H9 (cell line): ENCODE data around the gene MGAT4A. TPM values are rescaled to one million over a fixed set of nuclear protein-coding genes. Genes with fewer than 3 reads are reported as not detected.

ENCODE experiments used
- DNase-seq: peaks from one replicate; pipeline ENCODE4 v3.0.0-alpha.2; 2017
- H2AFZ ChIP-seq: one replicate; pipeline ENCODE4 v1.6.1; 2013; ENCODE audit warnings: mild to moderate bottlenecking, low read length, control low read depth, moderate library complexity
- H2AK5ac ChIP-seq: 2 replicates; pipeline ENCODE4 v1.6.1; 2013; ENCODE audit warnings: low read length, control low read depth, mixed read lengths; ENCODE audit not compliant: insufficient read length
- H2BK120ac ChIP-seq: one replicate; pipeline ENCODE4 v1.6.1; 2013; ENCODE audit warnings: low read depth, mild to moderate bottlenecking, low read length, control low read depth, inconsistent platforms; ENCODE audit not compliant: poor library complexity, severe bottlenecking
- H2BK12ac ChIP-seq: 2 replicates; pipeline ENCODE4 v1.6.1; 2013; ENCODE audit warnings: low read length, control low read depth, mixed read lengths, low read depth; ENCODE audit not compliant: insufficient read length
- H2BK15ac ChIP-seq: 2 replicates; pipeline ENCODE4 v1.6.1; 2013; ENCODE audit warnings: low read depth, low read length, control low read depth
- H2BK20ac ChIP-seq: one replicate; pipeline ENCODE4 v1.6.1; 2013; ENCODE audit warnings: low read depth, mild to moderate bottlenecking, low read length, control low read depth, inconsistent platforms; ENCODE audit not compliant: poor library complexity, severe bottlenecking
- H2BK5ac ChIP-seq: 2 replicates; pipeline ENCODE4 v1.6.1; 2013; ENCODE audit warnings: low read length, control low read depth, mixed read lengths; ENCODE audit not compliant: insufficient read length
- H3K14ac ChIP-seq: 2 replicates; pipeline ENCODE4 v1.6.1; 2013; ENCODE audit warnings: low read length, control low read depth; ENCODE audit not compliant: insufficient read depth
- H3K18ac ChIP-seq: 2 replicates; pipeline ENCODE4 v1.6.1; 2013; ENCODE audit warnings: low read depth, mild to moderate bottlenecking, mixed read lengths, low read length, control low read depth; ENCODE audit not compliant: insufficient read length
- H3K23ac ChIP-seq: 2 replicates; pipeline ENCODE4 v1.6.1; 2013; ENCODE audit warnings: low read length, control low read depth, mixed read lengths, low read depth; ENCODE audit not compliant: insufficient read length
- H3K23me2 ChIP-seq: 2 replicates; pipeline ENCODE4 v1.6.1; 2013; ENCODE audit warnings: low read depth, mild to moderate bottlenecking, mixed read lengths, low read length, control low read depth; ENCODE audit not compliant: insufficient read length, poor library complexity, severe bottlenecking
- H3K27ac ChIP-seq: 2 replicates; pipeline ENCODE4 v1.5.1; 2013; ENCODE audit warnings: low read length, control low read depth, mixed read lengths, low read depth; ENCODE audit not compliant: insufficient read length
- H3K27me3 ChIP-seq: 2 replicates; pipeline ENCODE4 v1.6.1; 2013; ENCODE audit warnings: low read length, control low read depth, inconsistent platforms; ENCODE audit not compliant: insufficient read depth
- H3K4ac ChIP-seq: 2 replicates; pipeline ENCODE4 v1.6.1; 2013; ENCODE audit warnings: low read depth, mild to moderate bottlenecking, control low read depth, inconsistent platforms, low read length, moderate library complexity
- H3K4me1 ChIP-seq: 2 replicates; pipeline ENCODE4 v1.6.1; 2013; ENCODE audit warnings: low read length, control low read depth, inconsistent platforms; ENCODE audit not compliant: insufficient read depth
- H3K4me2 ChIP-seq: 2 replicates; pipeline ENCODE4 v1.6.1; 2013; ENCODE audit warnings: low read length, control low read depth, mixed read lengths; ENCODE audit not compliant: insufficient read length, insufficient read depth
- H3K56ac ChIP-seq: 2 replicates; pipeline ENCODE4 v1.6.1; 2013; ENCODE audit warnings: low read depth, mild to moderate bottlenecking, mixed read lengths, low read length, control low read depth; ENCODE audit not compliant: insufficient read length
- H3K79me1 ChIP-seq: 2 replicates; pipeline ENCODE4 v1.6.1; 2013; ENCODE audit warnings: low read depth, mild to moderate bottlenecking, moderate library complexity, low read length, control low read depth, inconsistent platforms; ENCODE audit not compliant: insufficient read depth, poor library complexity, severe bottlenecking
- H3K79me2 ChIP-seq: 2 replicates; pipeline ENCODE4 v1.6.1; 2013; ENCODE audit warnings: low read length, control low read depth, inconsistent platforms; ENCODE audit not compliant: insufficient read depth
- H3K9ac ChIP-seq: 2 replicates; pipeline ENCODE4 v1.6.1; 2013; ENCODE audit warnings: low read length, control low read depth, mixed read lengths; ENCODE audit not compliant: insufficient read length; ENCODE audit errors: extremely low read depth
- H3K9me3 ChIP-seq: one replicate; pipeline ENCODE4 v1.6.1; 2013; ENCODE audit warnings: low read depth, low read length, inconsistent platforms; ENCODE audit not compliant: control insufficient read depth
- H3T11ph ChIP-seq: one replicate; pipeline ENCODE4 v1.6.1; 2013; ENCODE audit warnings: mild to moderate bottlenecking, low read length, control low read depth, inconsistent platforms
- H4K20me1 ChIP-seq: one replicate; pipeline ENCODE4 v1.6.1; 2013; ENCODE audit not compliant: control insufficient read depth, insufficient read length, insufficient read depth
- H4K5ac ChIP-seq: 2 replicates; pipeline ENCODE4 v1.6.1; 2013; ENCODE audit warnings: low read depth, mild to moderate bottlenecking, mixed read lengths, low read length, control low read depth; ENCODE audit not compliant: insufficient read length
- H4K8ac ChIP-seq: replicated peaks from 2 replicates; pipeline ENCODE4 v1.6.1; 2013; ENCODE audit warnings: low read length, control low read depth, mixed read lengths, low read depth; ENCODE audit not compliant: insufficient read length
- H4K91ac ChIP-seq: 2 replicates; pipeline ENCODE4 v1.6.1; 2013; ENCODE audit warnings: low read depth, mild to moderate bottlenecking, moderate library complexity, mixed read lengths, low read length, control low read depth; ENCODE audit not compliant: insufficient read length
- H3K27ac Mint-ChIP-seq, 3 experiments: 2 replicates in 2 of 3; 3 replicates in 1 of 3; pipeline ENCODE4 v1.8.0; 2020 to 2021; ENCODE audit warnings: mixed read lengths in 3 of 3, mild to moderate bottlenecking in 1 of 3, moderate library complexity in 1 of 3
- H3K27me3 Mint-ChIP-seq: 2 replicates; pipeline ENCODE4 v1.8.0; 2021; ENCODE audit warnings: low read depth, mild to moderate bottlenecking, moderate library complexity, mixed read lengths
- H3K36me3 Mint-ChIP-seq, 3 experiments: 2 replicates in 2 of 3; 3 replicates in 1 of 3; pipeline ENCODE4 v1.8.0; 2020 to 2021; ENCODE audit warnings: low read depth in 3 of 3, mixed read lengths in 3 of 3; ENCODE audit not compliant: insufficient read depth in 1 of 3
- H3K4me1 Mint-ChIP-seq, 2 experiments: 2 replicates each; pipeline ENCODE4 v1.8.0; 2020; ENCODE audit warnings: mixed read lengths in 2 of 2
- H3K4me3 Mint-ChIP-seq, 2 experiments: 2 replicates in 1 of 2; 3 replicates in 1 of 2; pipeline ENCODE4 v1.8.0; 2020 to 2021; ENCODE audit warnings: mild to moderate bottlenecking in 2 of 2, mixed read lengths in 2 of 2, moderate library complexity in 1 of 2
- H3K9me3 Mint-ChIP-seq, 2 experiments: 2 replicates in 1 of 2; 3 replicates in 1 of 2; pipeline ENCODE4 v1.8.0; 2020; ENCODE audit warnings: mild to moderate bottlenecking in 2 of 2, mixed read lengths in 2 of 2, moderate library complexity in 1 of 2
- WGBS: extraction: QIAGEN DNeasy Blood & Tissue Kit; methylation state at CpG from one replicate; pipeline ENCODE4 v1.1.7; 2013; ENCODE audit warnings: missing lambda C conversion rate, low lambda C conversion rate, mixed read lengths; ENCODE audit not compliant: insufficient read length; ENCODE audit errors: extremely low coverage; 5-methylcytosine and 5-hydroxymethylcytosine counted together
- total RNA-seq: library from RNA; stranded (reverse); gene quantifications from 2 replicates; pipeline ENCODE4 v1.2.1, GENCODE V29; 2021
- TF ChIP-seq, protein P1 (sequence below): fragments of 200-600 bp; sonication (generic); conservative IDR thresholded peaks from 3 replicates; pipeline ENCODE4 v1.8.0; 2021; ENCODE audit warnings: antibody characterized with exemption, mild to moderate bottlenecking

The MGAT4A gene
- total RNA-seq, 1 experiment from 2014 or later: 3.5 TPM

DNA sequence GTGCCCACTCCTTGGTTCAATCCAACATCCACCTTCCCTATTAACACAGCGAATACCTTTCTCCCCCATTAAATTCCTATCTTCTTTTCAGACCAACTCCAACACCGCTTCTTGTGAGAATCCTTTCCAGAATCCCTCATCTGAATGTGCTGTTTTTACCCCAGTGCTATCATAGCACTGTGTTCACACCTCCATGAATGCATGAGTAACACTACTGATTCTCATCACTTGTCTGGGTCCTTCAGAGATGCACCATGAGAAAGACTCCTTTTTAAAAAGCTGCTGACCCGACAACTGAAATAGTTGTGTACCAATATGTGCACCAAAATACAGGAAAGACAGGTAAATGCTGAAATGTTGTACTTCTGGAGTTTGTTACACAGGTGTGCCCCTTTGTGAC is 18.8 kb downstream of the MGAT4A start:
- Histone ChIP-seq H3K9me3 (no peaks in the 10 kb centered on the region), H3K27ac (no peak overlapping the region), H3K18ac (no peak overlapping the region), H3K4me1 (no peaks in the 10 kb centered on the region), H4K5ac (no peak overlapping the region), H3K23ac (no peak overlapping the region), H2AK5ac (no peak overlapping the region), H4K20me1 (no peaks in the 10 kb centered on the region), H3T11ph (no peak overlapping the region), H4K91ac (no peak overlapping the region), H2AFZ (no peak overlapping the region), H2BK20ac (no peak overlapping the region), H4K8ac (no peak overlapping the region), H3K14ac (no peak overlapping the region), H2BK120ac (no peak overlapping the region), H2BK5ac (no peak overlapping the region), H3K23me2 (no peaks in the 10 kb centered on the region), H3K27me3 (no peaks in the 10 kb centered on the region), H2BK15ac (no peak overlapping the region), H3K4me2 (no peak overlapping the region), H2BK12ac (no peak overlapping the region), H3K4ac (no peak overlapping the region), H3K79me1 (no peaks in the 10 kb centered on the region), H3K56ac (no peak overlapping the region), H3K79me2 (no peaks in the 10 kb centered on the region), H3K9ac (no peak overlapping the region)
- Mint-ChIP-seq H3K36me3 (no peaks in the 10 kb centered on the region), H3K9me3 (no peaks in the 10 kb centered on the region), H3K4me1 (no peaks in the 10 kb centered on the region), H3K27ac (no peak overlapping the region), H3K4me3 (no peak overlapping the region), H3K27me3 (peaks cover 4% of the 10 kb centered on the region)
- no peak for DNase-seq
- 100% methylated on average over 2 of the region's 3 CpGs for WGBS
- TF ChIP-seq, protein P1, sequence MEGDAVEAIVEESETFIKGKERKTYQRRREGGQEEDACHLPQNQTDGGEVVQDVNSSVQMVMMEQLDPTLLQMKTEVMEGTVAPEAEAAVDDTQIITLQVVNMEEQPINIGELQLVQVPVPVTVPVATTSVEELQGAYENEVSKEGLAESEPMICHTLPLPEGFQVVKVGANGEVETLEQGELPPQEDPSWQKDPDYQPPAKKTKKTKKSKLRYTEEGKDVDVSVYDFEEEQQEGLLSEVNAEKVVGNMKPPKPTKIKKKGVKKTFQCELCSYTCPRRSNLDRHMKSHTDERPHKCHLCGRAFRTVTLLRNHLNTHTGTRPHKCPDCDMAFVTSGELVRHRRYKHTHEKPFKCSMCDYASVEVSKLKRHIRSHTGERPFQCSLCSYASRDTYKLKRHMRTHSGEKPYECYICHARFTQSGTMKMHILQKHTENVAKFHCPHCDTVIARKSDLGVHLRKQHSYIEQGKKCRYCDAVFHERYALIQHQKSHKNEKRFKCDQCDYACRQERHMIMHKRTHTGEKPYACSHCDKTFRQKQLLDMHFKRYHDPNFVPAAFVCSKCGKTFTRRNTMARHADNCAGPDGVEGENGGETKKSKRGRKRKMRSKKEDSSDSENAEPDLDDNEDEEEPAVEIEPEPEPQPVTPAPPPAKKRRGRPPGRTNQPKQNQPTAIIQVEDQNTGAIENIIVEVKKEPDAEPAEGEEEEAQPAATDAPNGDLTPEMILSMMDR: no peak
